Large intestine (tissue), 3 donors: ENCODE data around the gene PAQR4. TPM values are rescaled to one million over a fixed set of nuclear protein-coding genes. Genes with fewer than 3 reads are reported as not detected.

ENCODE experiments used
- DNase-seq, 2 donors: peaks; one replicate each; pipeline versions ENCODE4 v3.0.0 to v3.0.0-alpha.2; 2013
- H3K27ac ChIP-seq: one replicate; pipeline ENCODE4 v1.5.1; 2013; ENCODE audit warnings: low read length
- H3K27me3 ChIP-seq: 2 replicates; pipeline ENCODE4 v1.6.1; 2013; ENCODE audit warnings: low read length; ENCODE audit not compliant: control insufficient read depth, insufficient read depth
- H3K36me3 ChIP-seq: 2 replicates; pipeline ENCODE4 v1.6.1; 2013; ENCODE audit warnings: low read length; ENCODE audit not compliant: control insufficient read depth, insufficient read depth
- H3K4me1 ChIP-seq: one replicate; pipeline ENCODE4 v1.6.1; 2013; ENCODE audit warnings: low read length; ENCODE audit not compliant: control insufficient read depth, insufficient read depth
- H3K4me3 ChIP-seq: one replicate; pipeline ENCODE4 v1.5.1; 2013; ENCODE audit warnings: low read length
- H3K9me3 ChIP-seq: one replicate; pipeline ENCODE4 v1.6.1; 2013; ENCODE audit warnings: mild to moderate bottlenecking, low read depth, low read length, moderate library complexity; ENCODE audit not compliant: control insufficient read depth
- WGBS: methylation state at CpG from one replicate; pipeline ENCODE4 v1.1.5; 2013; ENCODE audit warnings: low lambda C conversion rate; ENCODE audit not compliant: insufficient coverage; 5-methylcytosine and 5-hydroxymethylcytosine counted together
- polyA plus RNA-seq: library from polyadenylated mRNA; unstranded; fragments of 120-200 nt; gene quantifications from one replicate; pipeline ENCODE4 v1.2.1, GENCODE V29; 2013

PAQR4 gene
- polyA plus RNA-seq, 1 donor = 16.4 TPM

DNA sequence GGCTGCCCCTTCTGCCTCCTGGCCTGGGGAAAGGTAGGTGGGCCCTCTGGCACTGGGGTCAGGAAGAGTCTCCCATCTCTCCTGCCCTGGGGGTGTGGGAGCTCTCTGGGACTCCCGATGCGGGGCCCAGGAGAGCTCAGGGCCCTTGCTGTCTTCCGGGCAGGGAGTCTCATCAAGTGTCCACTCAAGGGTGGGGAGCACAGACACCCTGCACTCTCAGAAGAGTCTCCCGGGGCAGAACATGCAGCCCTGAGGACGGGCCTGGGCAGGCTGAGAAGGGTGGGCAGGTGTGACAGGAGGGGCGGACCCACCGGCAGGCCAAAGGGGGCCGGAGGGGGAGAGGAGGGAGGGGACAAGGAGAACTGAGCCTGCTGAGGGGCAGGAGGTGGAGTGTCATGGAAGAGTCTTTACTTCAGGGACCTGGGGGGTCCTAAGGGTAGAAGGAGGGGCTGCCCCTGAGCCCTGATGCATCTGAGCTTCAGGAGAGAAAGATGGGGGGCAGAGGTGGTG is 19.5 kb downstream of the PAQR4 start:
- WGBS = no CpG with 5 or more reads among the region's 8 CpGs
- Histone ChIP-seq H3K4me3 (no peak overlapping the region), H3K27ac (no peak overlapping the region), H3K9me3 (no peaks in the 10 kb centered on the region), H3K36me3 (no peaks in the 10 kb centered on the region), H3K4me1 (no peaks in the 10 kb centered on the region), H3K27me3 (no peaks in the 10 kb centered on the region)
- no peak for DNase-seq

DNA sequence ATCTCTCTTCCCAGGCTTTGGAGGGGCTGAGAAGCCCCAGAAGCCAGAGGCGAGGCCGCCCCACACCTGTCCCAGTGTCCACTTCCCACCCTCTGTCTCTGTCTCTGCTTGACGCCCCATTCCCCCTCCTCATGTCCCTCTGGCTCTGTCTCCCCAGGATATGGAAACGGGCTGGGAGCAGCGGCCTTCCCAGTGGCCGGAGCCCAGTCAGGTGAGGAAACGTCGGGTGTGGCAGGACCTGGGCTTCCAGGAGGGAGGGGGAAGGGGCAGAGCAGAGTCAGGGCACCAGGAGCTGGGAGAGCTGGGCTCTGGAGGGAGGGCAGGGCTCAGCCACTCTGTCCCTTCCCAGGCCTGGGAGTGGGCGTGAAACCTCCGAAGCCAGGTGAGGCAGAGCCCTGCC is 21.7 kb downstream of the PAQR4 start:
- H3K27ac ChIP-seq = no peak overlapping the region
- WGBS = no CpG with 5 or more reads among the region's 10 CpGs
- DNase-seq = no peak
- no peak overlapping the region for H3K4me3 ChIP-seq
- H3K27me3 ChIP-seq = no peaks in the 10 kb centered on the region
- H3K36me3 ChIP-seq = no peaks in the 10 kb centered on the region
- no peaks in the 10 kb centered on the region for H3K4me1 ChIP-seq
- H3K9me3 ChIP-seq = no peaks in the 10 kb centered on the region

DNA sequence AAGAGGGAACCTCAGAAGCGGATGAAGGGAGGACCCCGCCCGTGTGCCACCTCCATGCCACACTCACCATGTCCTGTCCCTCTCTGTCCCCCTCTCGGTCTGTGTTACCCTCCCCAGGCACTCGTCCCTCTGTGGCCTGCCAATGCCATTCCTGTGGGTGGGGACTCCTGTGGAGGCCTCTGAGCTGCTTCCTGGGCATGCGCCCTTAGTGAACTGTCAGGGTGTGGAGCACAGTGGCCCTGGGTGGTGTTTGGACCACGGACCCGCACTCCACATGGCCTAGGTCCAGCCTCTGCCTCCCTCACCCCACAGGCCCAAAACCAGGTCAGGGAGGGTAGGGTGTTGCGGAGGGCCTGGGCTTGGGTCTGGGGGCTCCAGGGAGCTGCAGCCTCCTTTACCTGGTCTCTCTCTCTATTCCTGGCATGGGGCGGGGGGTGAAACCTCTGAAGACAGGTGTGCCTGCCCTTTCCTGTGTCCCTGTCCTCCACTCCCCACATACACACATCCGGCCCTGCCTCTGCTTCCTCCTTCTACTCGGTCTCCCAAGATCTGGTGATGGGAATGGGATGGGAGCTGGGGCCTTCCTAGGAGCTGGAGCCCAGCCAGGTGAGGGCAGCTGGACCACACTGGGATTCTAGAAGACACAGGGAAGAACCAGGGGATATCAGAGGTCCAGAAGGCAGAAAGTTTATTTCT is 22.6 kb downstream of the PAQR4 start:
- H3K9me3 ChIP-seq = no peaks in the 10 kb centered on the region
- no peaks in the 10 kb centered on the region for H3K27me3 ChIP-seq
- H3K27ac ChIP-seq = no peak overlapping the region
- no peaks in the 10 kb centered on the region for H3K36me3 ChIP-seq
- no CpG with 5 or more reads among the region's 12 CpGs for WGBS
- no peak for DNase-seq
- H3K4me3 ChIP-seq = no peak overlapping the region
- no peaks in the 10 kb centered on the region for H3K4me1 ChIP-seq

DNA sequence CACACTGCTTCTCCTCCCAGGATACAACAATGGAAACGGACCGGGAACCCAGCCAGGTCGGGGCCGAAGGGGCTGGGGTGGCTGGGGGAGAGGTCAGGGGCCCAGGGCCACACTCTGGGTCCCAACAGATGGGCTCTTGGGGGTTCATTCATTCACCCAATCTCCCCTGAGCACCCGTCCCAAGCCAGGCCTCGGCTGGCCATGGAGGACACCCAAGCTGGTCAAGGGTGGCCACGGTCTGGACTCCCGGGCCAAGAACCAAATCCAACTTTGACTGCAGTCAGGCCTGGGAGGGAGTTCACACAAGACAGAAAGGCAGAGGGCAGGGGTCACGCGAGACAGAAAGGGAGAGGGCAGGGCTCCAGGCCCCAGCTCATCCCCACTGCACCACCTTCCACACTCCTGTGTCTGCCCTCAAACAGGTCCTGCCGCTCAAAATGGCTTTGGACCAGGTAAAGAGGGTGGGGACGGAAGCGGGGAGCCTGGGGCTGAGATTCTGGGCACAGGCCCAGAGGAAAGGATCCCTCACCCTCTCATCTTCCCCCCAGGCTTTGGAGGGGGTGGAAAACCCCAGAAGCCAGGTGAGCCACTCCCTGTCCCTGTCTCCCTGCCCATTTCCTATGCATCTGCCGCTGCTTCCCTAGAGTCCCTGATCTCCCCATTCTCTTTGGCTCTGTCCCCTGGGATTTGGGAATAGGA is 23.4 kb downstream of the PAQR4 start:
- Histone ChIP-seq H3K27me3 (no peaks in the 10 kb centered on the region), H3K4me3 (no peak overlapping the region), H3K36me3 (no peaks in the 10 kb centered on the region), H3K9me3 (no peaks in the 10 kb centered on the region), H3K4me1 (no peaks in the 10 kb centered on the region), H3K27ac (no peak overlapping the region)
- WGBS = no CpG with 5 or more reads among the region's 14 CpGs
- DNase-seq = no peak

DNA sequence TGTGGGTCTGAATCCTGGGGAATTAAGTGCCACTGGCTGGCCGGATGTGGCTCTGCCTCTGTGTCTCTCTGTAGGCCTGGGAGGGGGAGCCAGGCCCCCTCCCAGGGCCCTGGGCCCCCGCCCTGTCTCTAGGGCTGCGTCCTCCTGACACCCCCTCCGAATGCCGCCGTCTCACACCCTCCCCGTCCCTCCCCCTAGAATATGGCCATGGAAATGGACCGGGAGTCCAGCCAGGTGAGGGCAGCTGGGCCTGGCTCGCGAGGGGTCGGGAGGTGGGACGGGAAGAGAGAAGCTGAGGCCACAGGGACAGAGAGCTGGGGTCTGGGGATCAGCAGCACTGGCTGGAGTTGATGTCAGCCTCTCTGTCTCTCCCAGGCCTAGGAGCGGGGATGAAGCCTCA is 27.1 kb downstream of the PAQR4 start:
- no CpG with 5 or more reads among the region's 13 CpGs for WGBS

DNA sequence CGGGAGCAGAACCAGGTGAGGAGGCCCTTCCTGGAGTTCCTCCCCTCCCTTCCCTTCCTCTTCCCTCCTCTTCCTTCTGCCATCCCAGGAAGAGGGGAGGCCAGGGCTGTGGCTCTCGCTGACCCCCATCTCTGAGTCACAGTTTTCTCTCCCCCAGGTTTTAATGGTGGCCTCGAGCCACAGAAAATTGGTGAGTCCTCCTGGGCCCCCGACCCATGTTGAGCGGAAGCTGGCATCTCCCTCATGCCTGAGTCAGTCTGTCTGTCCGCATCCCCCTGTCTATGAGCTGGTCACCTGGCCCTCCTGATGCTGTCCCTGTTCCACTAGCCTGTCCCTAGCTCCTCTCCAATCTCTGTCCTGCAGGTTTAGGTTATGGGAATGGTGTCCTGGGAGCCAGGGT is 30.8 kb downstream of the PAQR4 start:
- Histone ChIP-seq H3K4me1 (no peaks in the 10 kb centered on the region), H3K27me3 (peaks cover 3% of the 10 kb centered on the region), H3K27ac (no peak overlapping the region), H3K9me3 (no peaks in the 10 kb centered on the region), H3K36me3 (no peaks in the 10 kb centered on the region), H3K4me3 (no peak overlapping the region)
- WGBS = no CpG with 5 or more reads among the region's 6 CpGs
- no peak for DNase-seq

More for the DNA sequence above, 27.1 kb downstream of the PAQR4 start:
- H3K27me3 ChIP-seq = no peaks in the 10 kb centered on the region
- no peak for DNase-seq
- H3K4me3 ChIP-seq = no peak overlapping the region
- H3K27ac ChIP-seq = no peak overlapping the region
- no peaks in the 10 kb centered on the region for H3K4me1 ChIP-seq
- no peaks in the 10 kb centered on the region for H3K36me3 ChIP-seq
- no peaks in the 10 kb centered on the region for H3K9me3 ChIP-seq

DNA sequence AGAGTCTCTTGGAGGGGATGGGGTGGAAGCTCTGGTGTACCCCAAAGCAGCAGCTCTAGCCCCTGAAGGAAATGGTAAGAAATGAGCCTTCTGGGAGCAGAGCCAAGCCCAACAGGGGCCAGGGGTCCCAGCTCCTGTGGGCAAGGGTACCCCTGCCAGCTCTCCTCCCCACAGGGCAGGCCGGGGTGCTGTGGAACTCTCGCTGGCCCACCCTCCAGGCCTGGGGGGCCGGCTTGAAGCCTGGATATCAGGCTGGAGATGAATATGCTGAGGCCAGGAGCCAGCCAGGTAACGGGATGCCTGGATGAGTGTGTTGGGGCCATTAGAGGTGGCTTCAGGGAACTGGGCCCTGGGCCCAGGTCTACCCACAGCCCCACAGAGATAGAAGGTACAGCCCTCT is 31.4 kb downstream of the PAQR4 start:
- H3K4me3 ChIP-seq = no peak overlapping the region
- H3K4me1 ChIP-seq = no peaks in the 10 kb centered on the region
- WGBS = no CpG with 5 or more reads among the region's 4 CpGs
- DNase-seq = no peak
- H3K27me3 ChIP-seq = peaks cover 4% of the 10 kb centered on the region
- H3K9me3 ChIP-seq = no peaks in the 10 kb centered on the region
- H3K27ac ChIP-seq = no peak overlapping the region
- no peaks in the 10 kb centered on the region for H3K36me3 ChIP-seq

DNA sequence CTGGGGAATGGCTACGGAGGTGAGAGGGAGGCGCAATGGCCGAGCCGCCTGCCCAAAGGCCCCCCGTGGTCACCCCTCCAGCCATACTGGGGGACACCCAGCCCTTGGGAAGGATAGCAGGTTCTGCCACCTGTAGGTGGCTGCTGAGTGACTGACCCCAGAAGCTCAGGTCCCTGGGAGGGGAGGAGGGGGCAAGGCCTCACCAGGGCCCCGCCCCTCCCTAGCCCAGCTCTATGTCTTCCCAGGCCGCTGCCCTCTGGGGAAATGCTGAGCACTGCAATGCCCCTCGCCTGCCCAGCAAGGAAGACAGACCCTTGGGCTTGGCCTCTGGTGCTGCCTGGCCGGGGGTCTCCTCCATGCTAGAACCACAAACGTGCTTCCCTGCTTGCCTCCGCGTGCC is 32.2 kb downstream of the PAQR4 start:
- DNase-seq = no peak
- Histone ChIP-seq H3K4me3 (no peak overlapping the region), H3K27ac (no peak overlapping the region), H3K27me3 (peaks cover 7% of the 10 kb centered on the region), H3K9me3 (no peaks in the 10 kb centered on the region), H3K36me3 (no peaks in the 10 kb centered on the region), H3K4me1 (no peaks in the 10 kb centered on the region)
- no CpG with 5 or more reads among the region's 12 CpGs for WGBS

DNA sequence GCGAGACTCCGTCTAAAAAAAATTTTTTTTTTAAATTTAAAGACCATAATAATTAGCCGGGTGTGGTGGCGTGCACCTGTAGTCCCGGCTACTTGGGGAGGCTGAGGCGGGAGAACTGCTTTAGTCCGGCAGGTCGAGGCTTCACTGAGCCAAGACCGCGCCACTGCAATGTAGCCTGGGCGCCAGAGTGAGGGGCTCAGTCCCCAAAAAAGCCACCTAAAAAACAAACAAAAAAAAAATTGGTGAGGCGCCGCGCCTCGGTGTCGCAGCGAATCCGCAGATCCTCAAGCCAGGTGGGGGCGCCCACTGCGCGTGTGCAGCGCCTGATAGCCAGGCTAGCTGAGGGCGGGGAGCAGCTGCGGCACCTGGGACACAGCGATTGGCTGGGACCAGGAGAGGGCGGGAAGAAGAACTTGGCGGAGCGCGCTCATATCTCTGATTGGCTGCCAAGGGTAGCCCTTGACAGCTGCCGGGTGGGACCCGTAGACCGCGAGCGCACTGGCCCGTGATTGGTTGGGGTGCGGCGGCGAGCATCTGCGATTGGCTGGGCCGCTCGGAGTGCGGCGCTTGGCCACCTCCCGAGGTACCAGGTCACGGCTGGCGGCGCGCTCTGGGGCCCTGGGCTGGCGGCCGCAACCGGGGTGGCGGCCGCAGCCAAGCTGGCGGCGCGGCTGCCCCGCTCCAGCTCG is 34.6 kb downstream of the PAQR4 start:
- Histone ChIP-seq H3K4me3 (no peak overlapping the region), H3K9me3 (no peaks in the 10 kb centered on the region), H3K27ac (no peak overlapping the region), H3K36me3 (no peaks in the 10 kb centered on the region), H3K27me3 (peaks cover 17% of the 10 kb centered on the region), H3K4me1 (peaks cover 12% of the 10 kb centered on the region)
- no CpG with 5 or more reads among the region's 58 CpGs for WGBS
- DNase-seq = peak; percentile 99 to 100

DNA sequence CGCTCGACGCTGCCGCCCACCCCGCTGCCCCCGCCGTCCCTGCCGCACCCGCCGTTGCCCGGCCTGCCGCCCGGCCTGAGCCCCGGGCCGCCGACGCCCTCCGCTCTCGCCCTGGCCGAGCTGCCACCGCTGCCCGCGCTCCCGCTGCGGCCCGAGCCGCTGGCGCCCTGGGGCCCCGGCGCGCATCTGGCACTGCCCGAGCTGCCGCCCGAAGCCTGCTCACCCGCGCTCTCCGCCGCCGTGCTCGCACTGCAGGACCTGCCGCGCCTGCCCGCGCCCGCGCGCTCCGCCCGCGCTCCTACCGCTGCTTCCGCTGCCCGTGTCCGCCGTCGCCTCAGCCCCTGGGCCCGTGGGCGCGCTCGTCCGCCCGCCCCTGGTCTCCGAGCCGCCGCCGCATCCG is 35.2 kb downstream of the PAQR4 start:
- H3K36me3 ChIP-seq = no peaks in the 10 kb centered on the region
- H3K9me3 ChIP-seq = no peaks in the 10 kb centered on the region
- H3K4me3 ChIP-seq = no peak overlapping the region
- no peak for DNase-seq
- no CpG with 5 or more reads among the region's 67 CpGs for WGBS
- no peak overlapping the region for H3K27ac ChIP-seq
- peaks cover 18% of the 10 kb centered on the region for H3K4me1 ChIP-seq
- peaks cover 18% of the 10 kb centered on the region for H3K27me3 ChIP-seq
